WI38 (cell line): Measurements from ENCODE around the gene NUDT12.

Experiments
- H3K4me3 ChIP-seq: 2 replicates; pipeline ENCODE4 v1.5.1; 2011; ENCODE audit warnings: low read depth, mild to moderate bottlenecking, control low read depth, low read length
- CTCF ChIP-seq: IDR thresholded peaks from 2 replicates; pipeline ENCODE4 v1.5.1; 2012; ENCODE audit warnings: low read depth, mild to moderate bottlenecking, control low read depth, low read length

The NUDT12 gene

DNA sequence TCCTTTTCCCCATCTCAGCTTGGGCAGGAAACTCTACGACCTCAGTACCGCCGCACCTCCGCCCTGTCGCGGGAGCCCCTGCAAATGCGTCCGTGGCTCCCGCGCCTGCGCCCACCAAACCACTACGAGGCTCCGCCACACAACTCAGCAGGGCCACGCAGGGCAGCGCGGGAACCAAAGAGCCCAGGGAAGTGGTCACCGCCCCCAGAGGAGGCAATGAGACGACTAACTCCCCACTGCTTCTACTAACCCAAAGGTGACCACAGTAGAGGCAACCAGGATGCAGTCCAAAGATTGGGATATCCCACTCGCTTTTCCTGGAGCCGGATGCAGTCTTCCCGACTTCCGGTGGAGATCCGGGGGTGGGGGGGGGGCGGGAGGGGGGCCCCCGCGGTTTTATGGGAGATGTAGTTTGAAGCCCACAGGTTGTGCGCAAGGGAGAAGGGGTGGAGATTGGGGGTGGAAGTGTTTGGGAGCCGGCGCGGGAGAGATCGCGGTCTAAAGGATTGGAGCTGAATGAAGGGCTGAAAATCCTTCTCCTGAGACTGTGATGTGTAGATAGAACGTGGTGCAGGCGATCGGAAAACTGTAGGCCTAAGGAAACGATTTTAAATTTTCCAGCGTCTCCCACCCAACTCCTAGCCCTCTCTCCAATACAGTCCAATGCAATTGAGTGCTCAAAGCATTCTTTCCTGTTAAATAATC is at the start of gene NUDT12:
Gene NUDT12 (minus strand): TSS at position 337 of the 705 bp plus-strand sequence. CDS start 2,541 bp downstream, outside the sequence.
- peak within 1 kb of the TSS; percentile 73 for H3K4me3 ChIP-seq

DNA sequence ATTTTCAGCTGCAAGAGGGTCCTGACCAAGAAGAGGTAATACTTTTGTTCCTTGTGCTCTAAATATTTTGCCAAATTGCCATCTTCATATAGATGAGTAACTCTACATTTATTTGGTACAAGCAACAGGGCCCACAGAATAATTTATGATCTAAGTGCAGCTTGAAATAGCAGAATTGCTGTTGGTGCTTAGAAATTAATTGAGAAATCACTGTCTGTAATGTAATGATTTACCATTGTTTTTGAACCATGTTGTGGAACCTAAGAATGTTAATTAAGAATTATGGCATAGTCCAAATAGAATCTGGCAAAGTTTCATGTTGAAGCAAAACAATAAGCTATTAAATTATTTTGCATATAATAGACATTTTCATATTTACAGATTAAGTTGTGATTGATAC is 44.8 kb upstream of the NUDT12 start:
- no peak overlapping the region for H3K4me3 ChIP-seq
- no peak for TF ChIP-seq CTCF

More for the DNA sequence above, at the start of gene NUDT12:
- TF ChIP-seq CTCF: no peak

DNA sequence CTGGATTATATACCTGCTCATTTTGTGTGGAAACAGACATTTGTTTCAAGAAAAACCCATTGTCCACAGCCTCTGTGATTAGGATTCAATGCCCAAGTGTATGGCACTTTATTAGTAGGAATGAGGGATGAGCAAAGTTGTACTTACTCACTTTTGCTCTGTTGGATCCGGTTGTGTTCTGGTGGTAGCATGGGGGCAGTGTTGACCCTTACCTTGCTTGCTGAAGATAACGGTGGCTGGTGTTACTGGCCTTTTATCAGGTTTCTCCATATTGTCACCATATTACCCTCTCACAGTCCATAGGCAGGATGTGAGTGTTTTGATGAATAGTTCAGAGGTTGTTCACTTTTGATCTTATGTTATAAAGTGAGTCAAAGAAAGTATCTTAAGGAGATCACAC is 42.7 kb upstream of the NUDT12 start:
- TF ChIP-seq CTCF: no peak
- H3K4me3 ChIP-seq: no peak overlapping the region

DNA sequence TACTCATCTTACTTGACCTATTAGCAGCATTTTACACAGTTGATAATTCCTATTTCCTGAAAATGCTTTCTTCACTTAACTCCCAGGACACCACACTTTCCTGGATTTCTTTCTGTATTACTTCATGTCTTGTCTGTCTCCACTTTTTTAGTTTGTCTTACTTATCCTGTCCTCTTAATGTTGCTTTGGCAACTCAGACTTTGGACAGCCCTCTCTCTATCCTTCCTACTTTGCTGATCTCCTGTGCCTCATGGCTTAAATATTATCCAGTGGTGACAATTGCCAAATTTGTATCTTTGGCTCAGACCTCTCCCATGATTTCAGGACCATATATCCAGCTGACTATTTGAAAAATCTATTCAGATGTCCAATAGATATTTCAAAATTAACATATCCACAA is 39.8 kb upstream of the NUDT12 start:
- H3K4me3 ChIP-seq: no peak overlapping the region
- no peak for TF ChIP-seq CTCF

- TF ChIP-seq CTCF: no peak
- no peak overlapping the region for H3K4me3 ChIP-seq
These were observed 38.7 kb upstream of the NUDT12 start for GRCh38 chr5:103601314-103601713.

DNA sequence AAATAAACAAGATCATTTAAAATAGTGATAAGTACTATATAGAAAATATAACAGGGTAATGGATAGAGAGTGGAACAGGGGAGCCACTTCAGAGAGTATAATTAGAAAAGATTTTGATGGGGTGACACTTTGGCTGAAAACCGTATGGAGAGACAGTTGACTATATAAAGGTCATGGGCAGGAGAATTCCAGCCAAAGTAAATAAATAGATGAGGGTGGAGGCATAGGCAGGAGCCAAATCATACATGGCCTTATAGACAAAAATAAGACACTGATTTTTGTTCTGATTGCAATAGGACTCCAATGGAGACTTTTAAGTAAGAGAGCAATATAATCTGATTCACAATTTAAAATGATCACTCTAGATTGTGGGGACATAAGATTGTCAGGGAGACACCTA is 37.5 kb upstream of the NUDT12 start:
- H3K4me3 ChIP-seq: no peak overlapping the region
- no peak for TF ChIP-seq CTCF

DNA sequence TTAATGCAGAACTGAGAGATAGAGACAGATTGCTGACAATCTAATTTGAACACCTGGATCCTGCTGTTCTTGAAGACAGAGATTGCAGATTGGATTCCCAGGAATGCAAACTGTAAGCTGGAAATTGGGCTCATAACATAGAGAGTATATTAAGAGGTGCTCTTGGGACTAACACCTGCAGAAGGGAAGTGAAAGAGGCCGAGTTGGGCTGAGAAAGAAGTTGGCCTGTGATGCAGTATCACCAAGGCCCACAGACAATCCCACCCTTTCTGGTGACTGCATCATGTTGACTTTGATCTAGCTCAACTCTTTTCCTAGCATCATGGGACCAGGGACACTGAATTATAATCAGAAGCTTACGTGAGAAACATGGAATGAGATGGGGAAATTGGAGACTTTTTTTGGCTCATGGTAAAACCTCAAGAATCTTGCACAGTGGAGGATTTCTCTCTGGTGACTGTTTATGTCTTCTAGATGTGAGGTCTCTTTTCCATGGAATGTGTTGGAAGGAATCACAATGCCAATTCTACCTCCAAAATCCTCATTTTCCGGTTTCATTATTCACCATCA is 36.5 kb upstream of the NUDT12 start:
- no peak overlapping the region for H3K4me3 ChIP-seq
- no peak for TF ChIP-seq CTCF
